ENCODE measurements around the gene CTNNA1.

DNA sequence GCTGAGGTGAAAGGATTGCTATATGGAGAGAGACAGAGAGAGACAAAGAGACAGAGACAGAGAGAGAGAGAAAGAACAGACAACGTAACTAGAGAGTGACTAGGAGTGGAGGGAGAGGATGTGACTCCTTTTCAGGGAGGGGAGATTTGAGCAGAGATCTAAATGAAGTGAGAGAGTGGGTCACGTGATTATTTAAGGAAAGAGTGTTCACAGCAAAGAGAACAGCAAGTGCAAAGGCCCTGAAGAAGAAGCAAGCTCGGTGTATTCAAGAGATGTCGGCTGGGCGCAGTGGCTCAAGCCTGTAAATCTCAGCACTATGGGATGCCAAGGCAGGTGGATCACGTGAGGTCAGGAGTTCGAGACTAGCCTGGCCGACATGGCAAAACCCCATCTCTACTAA lies 40.9 kb upstream of the CTNNA1 start:
- TF ChIP-seq YY1 (IDR thresholded peaks at IDR 0.05; ENCODE audit: insufficient read depth, insufficient read length) = no peak
- no peak for TF ChIP-seq ZNF274 (IDR thresholded peaks at IDR 0.05; ENCODE audit: low read depth, low read length)
- no peak for TF ChIP-seq SUZ12 (IDR thresholded peaks at IDR 0.05; ENCODE audit: extremely low read depth, insufficient read depth, insufficient read length)
